GM19240 (cell line): ENCODE measurements around the gene LCP1.

Experiments used
- DNase-seq: peaks from one replicate; pipeline ENCODE4 v3.0.0; 2011; ENCODE audit warnings: low spot score; ENCODE audit not compliant: insufficient read length

The LCP1 gene

DNA sequence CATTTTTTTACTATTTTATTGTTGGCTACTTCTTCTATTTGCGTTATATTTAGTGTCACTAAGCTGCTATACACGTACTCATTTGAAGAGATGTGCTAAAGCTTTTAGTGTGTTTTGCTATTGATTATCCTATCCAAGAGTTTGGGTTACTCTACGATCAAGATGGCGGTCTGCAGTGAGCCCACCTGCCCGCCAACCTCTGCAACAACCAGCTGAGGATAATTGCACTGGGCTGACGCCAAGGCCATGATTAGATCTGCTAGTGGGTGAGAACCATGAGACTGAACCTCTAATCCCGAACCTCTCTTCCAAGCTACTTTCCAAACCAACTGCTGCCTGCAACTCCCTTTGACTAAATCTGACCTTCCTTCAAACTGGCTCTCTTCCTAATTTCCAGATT lies 78.9 kb downstream of the LCP1 start:
- DNase-seq = no peak

DNA sequence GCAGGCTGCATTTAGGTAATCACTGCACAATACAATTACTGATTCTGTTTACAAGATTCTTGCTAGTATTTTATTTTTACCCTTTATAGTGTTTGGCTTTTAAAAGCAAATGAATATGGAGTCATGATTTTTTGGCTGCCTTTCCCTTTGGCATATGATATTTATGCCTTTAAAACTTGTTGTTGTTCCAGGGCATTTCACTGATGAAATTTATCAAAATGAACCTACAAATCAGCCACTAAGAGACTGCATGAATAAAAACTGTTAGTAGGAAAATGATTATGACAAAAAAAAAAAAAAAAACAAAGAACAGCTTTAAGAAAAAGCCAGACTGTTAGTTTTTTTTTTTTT lies 79.7 kb downstream of the LCP1 start:
- DNase-seq = no peak

DNA sequence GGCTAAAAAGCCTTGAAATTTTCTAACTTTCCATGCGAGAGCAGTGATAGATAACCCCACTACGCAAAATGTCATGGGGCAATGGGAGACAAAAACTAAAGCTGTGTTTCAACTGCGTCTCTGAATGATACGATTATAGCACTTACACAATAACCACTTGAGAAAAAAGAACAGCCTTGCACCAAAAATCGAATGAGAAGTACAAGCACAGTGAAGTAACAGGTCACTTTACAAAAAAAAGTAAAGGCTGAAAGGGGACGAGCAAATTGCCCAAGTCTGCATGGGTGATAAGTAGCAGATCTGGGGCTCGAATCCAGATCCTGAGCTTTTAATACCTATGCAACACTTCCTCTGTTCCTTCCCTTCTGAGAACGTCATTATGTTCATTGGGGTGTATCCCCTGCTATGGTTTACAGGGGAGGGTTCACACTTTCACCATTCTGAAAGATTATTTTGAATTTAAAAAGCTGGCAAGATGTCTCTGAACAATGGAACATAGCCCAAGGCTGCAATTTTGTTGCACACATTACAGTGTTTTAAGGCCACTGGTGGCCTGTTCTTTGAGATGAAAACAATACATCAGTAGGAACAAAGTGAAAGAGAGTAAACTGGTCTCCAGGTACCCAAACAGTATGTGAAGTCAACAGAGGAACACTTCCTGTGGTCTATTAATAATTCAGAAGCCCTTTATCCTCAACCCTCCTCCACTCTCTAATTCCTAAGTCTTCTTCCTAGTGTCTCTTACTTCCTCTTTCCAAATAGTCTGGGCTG lies 80.3 kb downstream of the LCP1 start:
- DNase-seq = no peak

GRCh38 chr13:46101002-46101401 lies 81.0 kb downstream of the LCP1 start:
- no peak for DNase-seq

DNA sequence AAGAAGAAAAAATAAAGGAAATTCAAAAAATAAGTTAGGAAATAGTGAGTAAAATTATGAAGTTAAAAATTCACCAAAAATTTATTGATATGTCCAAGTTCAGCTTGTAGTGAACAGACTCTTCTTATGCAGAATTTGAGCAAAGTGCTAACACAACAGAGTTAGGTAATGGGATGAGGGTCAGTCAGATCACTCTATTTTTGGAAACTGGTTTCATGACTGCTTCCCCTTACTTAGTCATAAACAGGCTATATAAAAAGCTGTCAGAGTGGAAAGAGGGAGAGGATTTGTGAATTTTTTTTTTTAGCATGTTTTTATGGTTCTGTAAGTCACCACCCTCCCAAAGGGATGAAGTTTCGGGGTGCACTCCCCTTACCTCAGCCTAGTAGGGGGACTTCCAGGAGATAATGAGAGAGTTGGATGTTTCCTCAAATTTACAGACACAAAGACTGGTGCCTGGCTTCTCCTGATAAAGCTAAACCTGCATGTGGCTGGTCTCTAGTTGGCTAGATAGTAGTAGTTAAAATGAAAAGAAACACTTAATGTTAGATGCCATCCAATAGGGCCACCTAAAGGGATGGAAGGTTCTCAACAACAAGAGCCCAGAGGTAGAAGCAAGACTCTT lies 81.7 kb downstream of the LCP1 start:
- DNase-seq = no peak

DNA sequence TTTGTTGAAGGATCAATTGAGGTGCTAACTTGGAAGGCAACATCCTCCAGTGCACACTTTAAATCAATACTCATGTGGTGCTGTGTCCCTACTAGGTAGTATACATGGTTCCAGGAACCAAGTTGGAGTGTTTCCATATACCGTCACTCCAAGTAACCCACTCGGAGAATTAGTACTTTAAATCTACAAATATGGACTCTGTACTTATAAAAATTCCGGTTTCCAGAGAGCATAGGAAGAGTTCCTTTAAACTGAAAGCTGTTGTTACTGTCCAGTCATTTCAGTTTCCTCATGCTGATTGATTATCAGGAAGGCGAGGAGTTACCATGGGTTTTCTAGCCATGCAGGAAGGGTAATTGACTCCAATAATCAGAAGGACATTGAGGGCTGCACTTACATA lies 84.3 kb downstream of the LCP1 start:
- no peak for DNase-seq

- DNase-seq = no peak
Measured at GRCh38 chr13:46097015-46097414, 85.0 kb downstream of the LCP1 start.

- DNase-seq = no peak
Measured at GRCh38 chr13:46094478-46094877, 87.5 kb downstream of the LCP1 start.

GRCh38 chr13:46088821-46089562 lies 93.0 kb downstream of the LCP1 start:
- DNase-seq = no peak

DNA sequence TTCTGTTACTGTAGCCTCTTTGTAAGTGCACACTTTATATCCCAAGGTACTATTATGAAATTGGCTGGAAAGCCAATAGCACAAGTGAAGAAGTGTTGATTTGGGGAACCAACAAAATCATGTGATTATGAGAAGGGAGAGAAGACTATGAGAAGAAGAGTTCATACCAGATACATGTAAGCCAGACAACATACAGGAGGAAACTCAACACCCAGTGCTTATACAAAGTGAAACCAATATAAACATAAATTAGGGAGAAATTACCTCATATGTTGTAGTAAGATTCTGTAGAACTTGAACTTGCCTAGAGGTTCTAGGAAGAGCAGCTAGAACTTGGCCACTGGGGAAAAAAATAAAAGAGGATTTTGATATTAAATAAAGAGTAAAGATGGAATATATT lies 94.5 kb downstream of the LCP1 start:
- no peak for DNase-seq

DNA sequence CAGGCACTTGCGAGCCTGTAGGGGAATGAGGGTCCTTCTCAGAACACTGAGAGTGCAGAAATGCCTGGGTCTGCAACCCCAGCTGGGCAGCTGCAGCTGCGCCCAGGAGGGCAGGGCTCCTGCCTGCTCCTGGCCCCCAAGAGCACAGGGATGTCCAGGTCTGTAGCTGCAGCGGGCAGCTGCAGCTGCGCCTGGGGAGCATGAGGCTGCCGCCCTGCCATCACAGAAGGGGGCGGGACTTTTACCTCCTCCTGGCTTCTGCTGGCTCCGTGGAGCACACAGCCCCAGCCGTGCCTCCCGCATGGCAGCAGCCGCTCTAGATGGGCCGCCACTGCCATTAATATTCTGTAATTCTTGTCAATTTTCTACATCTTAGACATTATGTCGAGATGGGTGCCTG lies 95.0 kb downstream of the LCP1 start:
- DNase-seq = no peak

DNA sequence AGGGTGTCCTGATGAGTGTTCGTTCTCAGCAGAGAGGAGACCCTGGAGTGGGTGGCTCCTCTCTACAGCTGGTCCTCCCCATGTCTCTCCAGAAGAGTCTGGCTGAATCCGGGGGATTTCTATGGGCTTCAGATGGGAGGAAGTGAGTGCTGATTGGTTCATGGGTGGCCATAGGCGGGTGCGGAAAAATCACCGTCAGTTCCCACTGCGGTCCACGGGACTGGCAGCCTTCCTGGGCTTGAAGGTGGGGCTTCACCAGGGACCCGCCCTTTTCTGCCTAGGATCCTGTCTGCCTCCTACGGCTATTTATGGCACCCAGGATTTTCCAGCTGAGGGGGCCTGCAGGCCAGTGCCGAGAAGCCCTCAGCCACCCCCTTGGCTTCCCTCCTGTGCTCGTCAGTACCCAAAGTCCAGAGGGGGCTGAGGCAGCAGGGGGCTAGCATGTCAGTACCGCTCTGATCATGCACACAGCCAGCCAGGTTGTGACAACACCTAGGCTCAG lies 95.5 kb downstream of the LCP1 start:
- no peak for DNase-seq

GRCh38 chr13:46085737-46086136 lies 96.2 kb downstream of the LCP1 start:
- DNase-seq = no peak

GRCh38 chr13:46082324-46082723 lies 99.7 kb downstream of the LCP1 start:
- no peak for DNase-seq

DNA sequence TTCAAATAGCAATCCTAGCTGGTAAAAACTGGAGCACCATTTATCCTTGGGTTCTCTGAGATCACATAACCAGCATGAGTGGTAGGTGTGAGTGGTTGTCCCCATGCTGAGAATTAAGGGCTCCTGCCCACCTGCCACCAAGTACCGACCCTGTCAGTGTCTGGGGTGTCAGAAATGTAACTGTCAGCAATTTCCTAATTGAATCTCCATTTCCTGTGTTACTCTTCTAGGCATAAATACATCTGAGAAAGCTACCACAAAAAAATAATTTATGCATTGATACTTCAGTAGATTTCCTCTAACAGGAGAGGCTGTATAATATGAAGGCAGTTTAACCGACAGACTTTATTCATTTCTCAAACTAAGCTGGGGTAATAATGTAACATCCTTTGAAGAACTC lies 102.2 kb downstream of the LCP1 start:
- no peak for DNase-seq

DNA sequence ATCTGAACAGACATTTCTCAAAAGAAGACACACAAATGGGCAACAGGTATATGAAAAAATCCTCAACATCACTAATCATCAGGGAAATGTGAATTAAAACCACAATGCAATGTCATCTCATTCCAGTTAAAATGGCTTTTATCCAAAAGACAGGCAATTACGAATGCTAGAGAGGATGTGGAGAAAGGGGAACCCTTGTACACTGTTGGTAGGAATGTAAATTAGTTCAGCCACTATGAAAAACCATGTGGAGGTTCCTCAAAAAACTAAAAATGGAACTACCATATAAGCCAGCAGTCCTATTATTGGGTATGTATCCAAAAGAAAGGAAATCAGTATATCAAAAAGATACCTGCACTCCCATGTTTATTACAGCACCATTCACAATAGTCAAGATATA lies 104.7 kb downstream of the LCP1 start:
- no peak for DNase-seq

- DNase-seq = no peak
Measured at GRCh38 chr13:46076827-46077226, 105.2 kb downstream of the LCP1 start.
